ENCODE data around the gene OPRM1. TPM values are rescaled to one million over a fixed set of nuclear protein-coding genes. Genes with fewer than 3 reads are reported as not detected.
A peak's percentile ranks its signal among the peaks of the same experiment; 100 is the strongest.

Gene OPRM1
- total RNA-seq: not detected

DNA sequence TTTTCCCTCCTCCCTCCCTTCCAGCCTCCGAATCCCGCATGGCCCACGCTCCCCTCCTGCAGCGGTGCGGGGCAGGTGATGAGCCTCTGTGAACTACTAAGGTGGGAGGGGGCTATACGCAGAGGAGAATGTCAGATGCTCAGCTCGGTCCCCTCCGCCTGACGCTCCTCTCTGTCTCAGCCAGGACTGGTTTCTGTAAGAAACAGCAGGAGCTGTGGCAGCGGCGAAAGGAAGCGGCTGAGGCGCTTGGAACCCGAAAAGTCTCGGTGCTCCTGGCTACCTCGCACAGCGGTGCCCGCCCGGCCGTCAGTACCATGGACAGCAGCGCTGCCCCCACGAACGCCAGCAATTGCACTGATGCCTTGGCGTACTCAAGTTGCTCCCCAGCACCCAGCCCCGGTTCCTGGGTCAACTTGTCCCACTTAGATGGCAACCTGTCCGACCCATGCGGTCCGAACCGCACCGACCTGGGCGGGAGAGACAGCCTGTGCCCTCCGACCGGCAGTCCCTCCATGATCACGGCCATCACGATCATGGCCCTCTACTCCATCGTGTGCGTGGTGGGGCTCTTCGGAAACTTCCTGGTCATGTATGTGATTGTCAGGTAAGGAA lies at the start of gene OPRM1:
Gene OPRM1, plus strand, starts transcription at position 10 of the 612 bp plus-strand sequence. Its CDS starts 305 bp downstream, at position 315.
- TF ChIP-seq, protein P1, sequence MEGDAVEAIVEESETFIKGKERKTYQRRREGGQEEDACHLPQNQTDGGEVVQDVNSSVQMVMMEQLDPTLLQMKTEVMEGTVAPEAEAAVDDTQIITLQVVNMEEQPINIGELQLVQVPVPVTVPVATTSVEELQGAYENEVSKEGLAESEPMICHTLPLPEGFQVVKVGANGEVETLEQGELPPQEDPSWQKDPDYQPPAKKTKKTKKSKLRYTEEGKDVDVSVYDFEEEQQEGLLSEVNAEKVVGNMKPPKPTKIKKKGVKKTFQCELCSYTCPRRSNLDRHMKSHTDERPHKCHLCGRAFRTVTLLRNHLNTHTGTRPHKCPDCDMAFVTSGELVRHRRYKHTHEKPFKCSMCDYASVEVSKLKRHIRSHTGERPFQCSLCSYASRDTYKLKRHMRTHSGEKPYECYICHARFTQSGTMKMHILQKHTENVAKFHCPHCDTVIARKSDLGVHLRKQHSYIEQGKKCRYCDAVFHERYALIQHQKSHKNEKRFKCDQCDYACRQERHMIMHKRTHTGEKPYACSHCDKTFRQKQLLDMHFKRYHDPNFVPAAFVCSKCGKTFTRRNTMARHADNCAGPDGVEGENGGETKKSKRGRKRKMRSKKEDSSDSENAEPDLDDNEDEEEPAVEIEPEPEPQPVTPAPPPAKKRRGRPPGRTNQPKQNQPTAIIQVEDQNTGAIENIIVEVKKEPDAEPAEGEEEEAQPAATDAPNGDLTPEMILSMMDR (IDR thresholded peaks at IDR 0.05): no peak
- DNase-seq (ENCODE audit: low spot score) (no peak), ATAC-seq (ENCODE audit: low FRiP score) (no peak)

DNA sequence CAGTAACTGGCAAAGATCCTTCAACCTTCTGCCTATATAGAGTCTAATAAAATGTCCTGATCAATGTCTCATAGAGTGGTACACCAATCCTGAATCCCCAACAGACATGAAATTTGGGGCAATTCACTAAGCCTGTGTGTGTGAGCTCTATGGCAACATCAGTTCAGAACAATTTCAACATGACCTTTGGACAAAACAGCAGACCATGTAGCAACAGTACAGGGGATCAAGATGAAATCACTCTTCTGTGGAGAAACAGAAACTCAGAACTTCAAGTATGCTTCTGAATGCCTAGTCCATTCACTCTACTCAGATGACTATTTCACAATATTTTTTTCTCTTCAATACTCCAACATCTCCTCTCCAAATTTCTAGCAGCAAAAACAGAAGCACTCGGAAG lies 49.1 kb upstream of the OPRM1 start:
- TF ChIP-seq, protein P1 (IDR thresholded peaks at IDR 0.05): no peak
- ATAC-seq (ENCODE audit: low FRiP score): peak; percentile 87

DNA sequence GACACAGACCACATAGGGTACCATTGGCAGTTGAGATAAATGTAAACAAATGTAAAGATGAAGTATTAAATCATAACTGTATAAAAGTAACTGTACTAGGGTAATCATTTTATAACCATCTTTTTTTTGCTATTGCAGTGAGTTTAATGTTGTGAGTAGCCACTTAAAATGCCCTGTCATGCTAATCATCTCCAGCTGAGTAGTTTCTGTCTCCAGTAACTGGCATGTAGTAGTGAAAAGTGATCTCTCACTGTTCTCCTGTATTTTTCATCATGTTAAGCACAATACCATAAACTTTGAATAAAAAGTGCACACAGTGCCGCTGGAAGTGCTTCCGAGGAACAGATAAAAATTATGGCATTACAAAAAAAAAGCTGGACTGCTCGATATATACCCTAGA lies 45.0 kb upstream of the OPRM1 start:
- DNase-seq (ENCODE audit: low spot score): no peak

More for the DNA sequence above, 49.1 kb upstream of the OPRM1 start:
- DNase-seq (ENCODE audit: low spot score): no peak

DNA sequence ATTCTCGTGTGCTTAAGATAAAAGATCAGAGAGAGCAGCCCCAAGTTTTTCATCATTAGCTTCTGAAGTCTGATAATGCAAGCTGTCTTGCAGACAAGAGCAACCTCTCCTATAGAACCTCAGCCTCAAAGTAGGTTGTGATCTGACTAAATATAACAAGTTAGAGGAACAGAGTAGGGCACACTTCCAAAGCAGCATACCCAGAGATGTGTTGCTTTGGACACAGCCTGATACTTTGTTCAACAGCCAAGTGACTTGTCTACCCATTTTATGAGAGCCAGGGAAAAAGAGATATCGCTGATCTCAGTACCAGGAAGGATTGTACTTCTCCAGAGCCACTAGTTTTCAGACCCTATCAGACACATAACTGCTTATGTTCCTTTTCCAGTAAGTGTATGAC lies 44.2 kb upstream of the OPRM1 start:
- TF ChIP-seq, protein P1 (IDR thresholded peaks at IDR 0.05): no peak
- DNase-seq (ENCODE audit: low spot score): no peak
- no peak for ATAC-seq (ENCODE audit: low FRiP score)

More for the DNA sequence above, 45.0 kb upstream of the OPRM1 start:
- TF ChIP-seq, protein P1 (IDR thresholded peaks at IDR 0.05): no peak
- no peak for ATAC-seq (ENCODE audit: low FRiP score)

DNA sequence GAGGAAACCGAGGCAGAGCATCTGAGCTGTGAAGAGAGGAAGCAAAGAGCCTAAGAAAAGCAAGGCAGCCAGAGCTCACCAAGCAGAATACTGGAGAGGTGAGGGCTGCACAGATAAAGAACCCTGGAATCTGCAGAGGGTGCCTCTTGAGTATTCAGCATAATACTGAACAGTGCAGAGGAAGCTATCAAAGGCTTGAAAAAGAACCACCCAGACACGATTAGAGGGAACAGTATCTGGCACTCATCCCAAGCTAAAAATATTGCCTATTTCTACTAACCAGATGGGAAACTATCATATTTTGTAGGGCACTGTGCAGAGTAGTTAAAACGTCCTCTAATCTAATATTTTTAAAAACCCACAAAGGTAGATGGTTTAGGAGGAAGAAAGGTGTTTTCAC lies 41.8 kb upstream of the OPRM1 start:
- ATAC-seq (ENCODE audit: low FRiP score) (no peak), DNase-seq (ENCODE audit: low spot score) (no peak)
- TF ChIP-seq, protein P1 (IDR thresholded peaks at IDR 0.05): no peak

DNA sequence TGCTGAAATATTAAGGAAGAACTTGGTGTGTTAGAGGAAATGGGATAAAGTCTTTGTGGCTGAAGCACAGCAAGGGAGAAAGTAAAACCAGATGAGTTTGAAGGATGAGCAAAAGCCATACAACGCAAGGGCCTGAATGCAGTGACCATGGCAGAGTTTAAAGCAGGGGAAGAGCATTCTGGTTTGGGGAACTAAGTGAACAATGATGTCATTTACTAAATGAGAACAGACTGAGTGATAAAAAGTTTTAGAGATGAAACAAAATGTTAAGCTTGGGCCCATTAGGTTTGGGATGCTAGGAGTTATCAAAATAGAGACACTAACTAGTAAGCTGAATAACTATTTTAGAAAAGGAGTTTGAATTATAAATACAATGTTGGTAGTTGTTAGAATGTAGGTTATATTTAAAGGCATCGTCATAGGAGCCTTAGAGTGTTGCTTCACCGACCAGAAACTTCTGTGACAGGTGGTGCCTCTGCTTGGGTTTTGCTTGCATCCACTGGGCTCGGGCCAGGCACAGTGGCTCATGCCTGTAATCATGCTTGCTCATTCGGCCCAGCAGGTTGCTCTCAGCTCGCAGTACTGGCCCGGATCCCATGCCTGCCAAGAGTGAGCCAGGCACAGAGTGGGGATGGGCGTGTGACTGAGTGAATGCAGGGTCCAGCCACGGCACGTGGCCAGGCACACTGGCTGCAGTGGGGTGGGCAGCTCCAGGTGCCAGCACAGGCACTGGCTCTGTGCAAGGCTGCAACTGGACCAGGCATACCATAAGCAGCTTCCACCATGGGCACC lies 37.4 kb upstream of the OPRM1 start:
- no peak for DNase-seq (ENCODE audit: low spot score)
- TF ChIP-seq, protein P1 (IDR thresholded peaks at IDR 0.05): no peak
- ATAC-seq (ENCODE audit: low FRiP score): no peak

DNA sequence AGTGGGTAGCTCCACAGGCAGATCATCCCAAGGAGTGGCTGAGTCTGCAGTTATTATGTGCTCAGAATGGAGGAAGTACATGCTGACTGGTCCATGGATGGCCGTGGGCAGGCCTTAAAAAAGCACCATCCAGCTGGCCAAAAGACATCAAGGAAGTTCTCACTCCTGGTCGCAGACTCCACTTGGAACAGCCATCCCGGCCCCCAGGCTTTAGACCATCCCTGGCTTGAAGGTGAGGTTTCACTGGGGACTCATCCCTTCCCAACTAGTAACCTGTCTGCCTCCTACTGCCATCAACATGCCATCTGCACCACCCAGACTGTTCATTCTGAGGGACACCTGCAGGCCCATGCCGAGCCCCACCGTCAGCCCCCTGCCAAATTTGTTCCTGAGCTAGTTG lies 36.1 kb upstream of the OPRM1 start:
- ATAC-seq (ENCODE audit: low FRiP score) (no peak), DNase-seq (ENCODE audit: low spot score) (no peak)
- TF ChIP-seq, protein P1 (IDR thresholded peaks at IDR 0.05): no peak
